Measurements from ENCODE around the gene TMEM181.
"Not testable (repeated sequence)": the region's sequence is repeated elsewhere in the genome, so short reads cannot be mapped to it uniquely, and the experiment has no call there.

Gene TMEM181

DNA sequence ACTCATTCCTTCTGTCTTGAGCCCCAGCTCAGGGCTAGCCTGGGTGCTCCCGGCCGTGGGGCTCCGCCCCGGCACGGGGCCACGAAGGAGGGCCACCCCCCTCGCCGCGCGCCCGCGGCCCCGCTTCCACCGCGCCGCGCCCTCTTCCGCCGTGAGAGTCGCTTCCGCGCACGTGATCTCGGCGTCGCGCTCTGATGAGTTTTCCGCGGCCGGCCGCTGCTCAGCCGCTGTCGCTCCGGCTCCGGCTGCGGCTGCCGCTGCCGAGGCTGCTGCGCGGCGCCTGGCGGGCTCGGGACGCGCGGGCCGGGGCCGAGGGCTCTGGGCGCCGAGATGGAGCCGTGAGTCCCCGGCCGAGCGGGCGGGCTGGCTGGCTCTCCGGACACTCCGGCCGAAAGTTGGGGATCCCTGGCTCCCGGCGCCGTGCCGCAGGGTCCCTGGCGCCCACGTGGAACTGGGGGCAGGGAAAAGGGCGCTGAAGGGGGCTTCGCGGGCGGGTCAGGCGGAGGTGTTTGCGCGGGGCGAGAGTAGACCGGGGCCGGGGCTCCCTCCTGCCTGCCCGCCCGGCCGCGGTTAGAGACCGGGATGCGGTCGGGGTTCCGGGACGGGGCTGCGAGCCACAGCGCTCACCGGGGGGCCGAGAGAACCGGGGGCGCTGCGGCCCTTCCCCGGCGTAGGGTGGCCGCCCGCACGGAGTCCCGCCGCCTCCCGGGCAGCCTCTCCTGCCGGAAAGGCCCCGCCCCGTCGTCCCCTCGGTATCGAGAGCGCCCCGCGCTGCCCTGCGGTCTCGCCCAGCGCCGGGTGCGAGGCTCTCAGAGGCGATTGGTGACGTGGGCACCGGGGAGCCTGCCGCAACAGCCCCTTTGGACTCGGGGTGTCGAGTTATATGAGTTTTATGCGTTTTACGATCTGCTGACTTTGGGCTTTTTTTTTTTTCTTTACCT, at the start of gene TMEM181:
Gene TMEM181 (plus strand): TSS at position 197 of the 941 bp plus-strand sequence. CDS start 134 bp downstream, at position 331.
- peak; percentile 86 for DNase-seq

GRCh38 chr6:158512809-158513208, 47.1 kb upstream of the TMEM181 start:
- DNase-seq: no peak

- no peak for DNase-seq
Observed at GRCh38 chr6:158514176-158514575, 45.7 kb upstream of the TMEM181 start.

- DNase-seq: no peak
Observed at GRCh38 chr6:158514991-158515390, 44.9 kb upstream of the TMEM181 start.

DNA sequence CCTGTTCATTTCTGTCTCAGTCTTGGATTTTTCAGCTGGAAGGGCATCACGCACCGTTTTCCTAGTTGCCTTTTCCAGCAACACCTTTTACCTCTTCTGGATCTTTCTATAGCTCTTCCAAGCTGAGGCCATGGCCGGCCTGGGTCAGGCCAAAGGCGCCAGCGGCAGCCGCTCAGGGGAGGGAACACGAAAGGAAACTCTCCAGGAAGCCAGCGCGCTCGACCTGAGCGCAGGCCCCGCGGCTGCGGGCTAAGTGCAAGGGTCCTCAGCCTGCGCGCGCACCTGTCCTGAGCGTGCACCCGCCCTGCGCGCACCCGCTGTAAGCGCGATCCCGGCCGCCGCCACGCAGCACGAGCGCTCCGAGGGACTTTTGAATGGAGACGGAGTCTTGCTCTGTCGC, 43.8 kb upstream of the TMEM181 start:
- DNase-seq: no peak

GRCh38 chr6:158517038-158517437, 42.9 kb upstream of the TMEM181 start:
- DNase-seq: no peak

DNA sequence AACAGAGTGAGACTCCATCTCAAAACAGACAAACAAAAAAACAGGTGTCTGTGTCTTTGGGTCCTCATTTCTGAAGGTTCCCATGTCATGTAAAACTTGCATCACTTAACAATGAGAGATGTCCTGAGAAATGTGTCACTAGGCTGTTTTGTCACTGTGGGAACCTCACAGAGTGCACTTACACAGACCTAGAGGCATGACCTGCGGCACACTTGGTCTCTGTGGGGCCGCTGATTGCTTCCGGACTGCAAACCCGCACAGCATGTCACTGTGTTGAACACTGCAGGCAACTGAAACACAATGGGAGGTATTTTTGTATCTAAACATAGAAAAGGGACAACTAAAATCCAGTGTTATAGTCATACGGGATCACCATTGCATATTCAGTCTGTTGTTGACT, 42.3 kb upstream of the TMEM181 start:
- no peak for DNase-seq

GRCh38 chr6:158518191-158519127, 41.4 kb upstream of the TMEM181 start:
- peak; percentile 79 for DNase-seq

DNA sequence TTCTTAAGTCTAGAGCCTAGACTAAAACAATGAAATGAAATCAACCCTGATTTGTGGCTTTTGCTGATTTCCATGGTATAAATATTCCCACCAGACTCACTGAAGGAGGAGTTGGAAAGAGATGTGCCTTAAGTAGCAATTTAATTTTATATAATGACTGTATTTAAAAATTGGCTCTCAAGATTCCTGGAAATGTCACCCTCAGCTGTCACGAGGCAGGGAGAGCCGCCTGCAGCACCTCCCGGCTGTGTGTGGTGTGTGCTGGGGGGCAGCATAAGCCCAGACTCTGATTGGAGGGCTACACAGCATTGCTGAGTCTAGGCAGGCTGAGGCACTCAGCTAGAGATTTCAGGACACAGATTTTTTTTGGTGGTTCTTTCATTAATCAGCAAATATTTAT, 40.6 kb upstream of the TMEM181 start:
- DNase-seq: no peak

DNA sequence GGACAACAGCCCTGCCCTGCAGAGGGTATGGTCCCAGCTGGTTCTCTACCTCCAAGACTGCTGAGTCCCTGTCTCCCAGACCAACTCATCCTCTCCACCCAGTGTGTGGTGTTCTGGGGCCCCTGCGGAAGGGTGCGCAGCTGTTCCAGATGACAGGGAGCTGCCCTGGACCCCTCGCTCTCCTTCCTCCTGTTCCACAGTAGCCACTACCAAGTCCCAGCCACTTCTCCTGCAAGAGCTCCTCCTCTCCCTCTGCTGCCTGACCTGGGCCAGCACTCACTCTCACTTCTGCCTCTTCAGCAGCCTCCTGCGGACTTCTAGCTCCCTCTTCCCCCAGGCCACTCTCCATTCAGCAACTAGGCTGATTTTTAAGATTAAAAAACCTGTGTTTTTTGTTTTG, 40.1 kb upstream of the TMEM181 start:
- DNase-seq: no peak

DNA sequence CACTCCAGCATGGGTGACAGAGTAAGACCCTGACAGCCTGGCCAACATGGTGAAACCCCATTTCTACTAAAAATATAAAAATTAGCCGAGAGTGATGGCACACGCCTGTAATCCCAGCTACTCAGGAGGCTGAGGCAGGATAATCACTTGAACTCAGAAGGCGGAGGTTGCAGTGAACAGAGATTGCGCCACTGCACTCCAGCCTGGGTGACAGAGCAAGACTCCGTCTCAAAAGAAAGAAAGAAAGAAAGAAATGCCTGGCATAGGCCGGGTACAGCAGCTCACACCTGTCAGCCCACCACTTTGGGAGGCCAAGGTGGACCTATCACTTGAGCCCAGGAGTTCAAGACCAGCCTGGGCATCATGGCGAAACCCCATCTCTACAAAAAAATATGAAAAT, 38.9 kb upstream of the TMEM181 start:
- not testable (repeated sequence) for DNase-seq

- DNase-seq: no peak
Observed at GRCh38 chr6:158521759-158522158, 38.1 kb upstream of the TMEM181 start.

DNA sequence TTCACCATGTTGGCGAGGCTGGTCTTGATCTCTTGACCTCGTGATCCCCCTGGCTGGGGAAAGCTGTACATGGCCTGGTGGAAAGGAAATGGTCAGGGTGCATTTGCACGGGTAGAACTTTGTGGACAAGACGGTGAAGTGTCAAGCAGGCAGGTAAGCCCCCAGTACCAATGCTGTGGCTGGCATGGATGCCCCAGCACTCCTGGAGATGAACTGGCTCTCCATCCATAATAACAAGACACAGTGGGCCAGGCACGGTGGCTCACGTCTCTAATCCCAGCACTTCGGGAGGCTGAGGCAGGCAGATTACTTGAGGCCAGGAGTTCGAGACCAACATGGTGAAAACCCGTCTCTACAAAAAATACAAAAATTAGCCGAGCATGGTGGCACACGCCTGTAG, 37.3 kb upstream of the TMEM181 start:
- DNase-seq: no peak

- no peak for DNase-seq
Observed at GRCh38 chr6:158524311-158524710, 35.6 kb upstream of the TMEM181 start.

- DNase-seq: not testable (repeated sequence)
Observed at GRCh38 chr6:158527858-158528257, 32.0 kb upstream of the TMEM181 start.

DNA sequence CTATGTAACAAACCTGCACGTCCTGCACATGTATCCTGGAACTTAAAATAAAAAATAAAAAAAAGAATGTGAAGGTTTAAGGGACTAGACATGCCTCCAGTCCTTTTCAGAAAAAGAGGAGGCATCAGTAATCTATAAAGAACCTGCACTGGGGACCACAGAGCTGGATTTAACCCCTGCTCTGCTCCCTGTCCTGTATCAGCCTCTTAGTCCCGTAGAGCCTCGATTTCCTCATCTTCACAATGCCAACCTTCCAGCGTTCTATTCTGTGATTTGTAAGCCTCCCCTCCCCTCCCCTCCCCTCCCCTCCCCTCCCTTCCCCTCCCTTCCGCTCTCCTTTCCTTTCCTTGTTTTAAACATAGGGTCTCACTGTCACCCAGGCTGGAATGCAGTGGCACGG, 31.1 kb upstream of the TMEM181 start:
- no peak for DNase-seq

- no peak for DNase-seq
Observed at GRCh38 chr6:158529629-158530028, 30.3 kb upstream of the TMEM181 start.

DNA sequence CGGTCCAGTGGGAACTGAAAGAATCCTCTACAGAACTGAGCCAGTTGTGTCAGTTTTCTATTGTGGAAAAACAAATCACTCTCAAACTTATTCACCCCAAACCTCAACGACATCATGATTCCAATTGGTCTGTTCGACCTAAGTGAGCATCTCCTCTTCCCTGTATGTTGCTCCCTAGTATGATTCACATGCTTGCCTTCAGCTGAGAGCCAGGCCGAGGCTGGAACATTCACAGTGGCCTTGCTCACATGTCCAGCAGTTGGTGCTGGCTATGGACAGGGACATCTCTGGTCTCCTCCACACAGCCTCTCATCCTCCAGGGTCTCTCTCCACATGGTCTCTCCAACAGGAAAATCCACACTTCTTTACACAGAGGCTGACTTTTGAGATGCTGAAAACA, 28.3 kb upstream of the TMEM181 start:
- no peak for DNase-seq

GRCh38 chr6:158531970-158532369, 27.9 kb upstream of the TMEM181 start:
- no peak for DNase-seq

DNA sequence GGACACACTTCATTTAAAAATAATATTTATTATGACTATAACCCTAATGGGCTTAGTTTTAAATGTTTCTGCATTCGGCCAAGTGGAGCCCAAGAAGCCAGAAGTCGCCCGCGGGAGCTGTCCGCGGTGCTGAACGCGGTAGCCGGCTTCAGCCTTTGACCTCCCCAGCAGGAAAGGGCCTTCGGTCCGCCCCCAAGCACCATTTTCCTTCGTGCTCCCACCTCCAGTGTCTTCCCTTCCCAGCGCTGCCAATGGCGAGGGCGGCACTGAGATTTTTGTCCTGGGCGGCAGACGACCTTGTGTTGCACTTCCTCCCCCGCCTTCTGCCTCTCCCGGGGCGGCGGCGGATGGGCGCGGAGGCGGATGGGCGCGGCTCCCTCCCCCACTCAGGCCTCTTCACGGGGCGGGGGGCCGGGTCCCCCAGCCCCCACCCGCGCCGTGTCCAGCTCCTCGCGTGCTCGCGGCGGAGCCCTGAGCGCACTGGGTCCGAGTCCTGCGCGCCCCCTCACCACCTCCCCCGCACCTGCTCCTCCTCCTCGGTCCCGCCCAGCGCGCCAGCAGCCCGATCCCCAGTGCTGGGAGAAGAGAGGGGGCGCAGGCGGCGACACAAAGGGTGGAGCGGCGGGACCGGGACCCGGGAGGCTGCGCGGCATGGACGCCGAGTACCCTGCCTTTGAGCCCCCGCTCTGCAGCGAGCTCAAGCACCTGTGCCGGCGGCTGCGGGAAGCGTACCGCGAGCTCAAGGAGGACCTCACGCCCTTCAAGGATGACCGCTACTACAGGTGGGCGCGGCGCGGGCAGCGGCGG, 23.6 kb upstream of the TMEM181 start:
- DNase-seq: peak; percentile 79

DNA sequence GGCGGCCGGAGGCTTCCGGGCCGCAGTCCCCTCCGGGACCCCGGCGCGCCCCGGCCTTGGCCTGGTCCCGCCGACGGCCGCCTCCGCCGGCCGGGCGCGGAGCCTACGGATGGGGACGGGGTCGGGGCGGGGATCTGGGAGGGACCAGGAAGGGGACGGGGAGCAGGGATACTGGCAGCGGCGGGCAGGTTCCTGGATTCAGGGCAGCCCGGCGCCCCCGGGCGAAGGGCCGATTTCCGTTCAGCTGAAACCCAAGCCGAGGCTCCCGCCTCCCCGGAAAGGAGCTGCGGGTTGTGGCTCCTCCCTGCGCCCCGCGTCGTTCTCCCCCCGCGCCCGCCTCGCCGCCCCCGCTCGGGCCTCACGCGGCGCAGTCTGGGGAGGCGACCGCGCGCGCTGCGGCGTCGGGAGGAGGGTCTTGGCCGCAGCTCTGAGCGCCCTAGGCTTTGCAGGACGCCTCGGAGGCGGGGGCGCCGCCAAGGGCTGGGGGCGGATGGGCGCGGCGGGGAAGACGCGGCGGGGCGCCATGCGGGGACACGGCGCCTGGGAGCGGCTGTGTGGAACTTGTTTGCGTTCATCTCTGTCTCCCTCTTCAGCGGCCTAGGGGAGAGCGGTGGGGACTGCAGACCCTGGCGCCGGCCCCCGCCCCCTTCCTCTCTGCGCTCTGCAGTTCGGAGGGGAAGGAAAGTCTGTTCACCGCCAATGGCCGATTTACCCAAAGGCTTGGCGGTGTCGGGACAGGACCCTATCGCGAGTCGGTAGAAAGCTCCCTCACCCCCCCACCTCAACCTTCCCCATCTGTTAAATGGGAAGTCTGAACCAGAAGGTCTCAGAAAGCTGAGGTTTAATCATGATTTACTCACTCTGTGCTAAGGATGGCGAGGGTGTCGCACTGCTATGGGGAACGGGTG, 22.7 kb upstream of the TMEM181 start:
- DNase-seq: no peak

GRCh38 chr6:158538741-158539140, 21.1 kb upstream of the TMEM181 start:
- no peak for DNase-seq

Data from hematopoietic multipotent progenitor cell treated with erythropoietin and hydrocortisone succinate and interleukin-3 and kit ligand, for 8 days (in vitro differentiated cells).